Renal cortical epithelial cell (primary cell): ENCODE data around the gene SSH2. TPM values are rescaled to one million over a fixed set of nuclear protein-coding genes. Genes with fewer than 3 reads are reported as not detected.
A peak's percentile ranks its signal among the peaks of the same experiment; 100 is the strongest.
"Not testable (repeated sequence)": the region's sequence is repeated elsewhere in the genome, so short reads cannot be mapped to it uniquely, and the experiment has no call there.

ENCODE experiments used
- DNase-seq: peaks from one replicate; pipeline ENCODE4 v3.0.0-alpha.2; 2011; ENCODE audit warnings: low read depth
- total RNA-seq: library from RNA; depleted of rRNA; stranded (reverse); fragments of >200 nt; gene quantifications from 2 replicates; pipeline ENCODE4 v1.2.3, GENCODE V29; 2014

Gene SSH2
- total RNA-seq = 11.1 and 48.2 TPM in 2 replicates

GRCh38 chr17:29929533-29930408 lies at the start of gene SSH2:
Gene SSH2 (minus strand): TSS chr17:29930228. CDS start chr17:29930000, 228 bp downstream.
- peak; percentile 82 for DNase-seq

GRCh38 chr17:29977836-29978235 lies 47.8 kb upstream of the SSH2 start:
- DNase-seq = peak; percentile 15

GRCh38 chr17:29973005-29973404 lies 43.0 kb upstream of the SSH2 start:
- DNase-seq = no peak

- no peak for DNase-seq
These were observed 42.2 kb upstream of the SSH2 start for GRCh38 chr17:29972277-29972676.

GRCh38 chr17:29968271-29968670 lies 38.2 kb upstream of the SSH2 start:
- peak; percentile 12 for DNase-seq

- DNase-seq = no peak
These were observed 32.6 kb upstream of the SSH2 start for GRCh38 chr17:29962656-29963055.

- DNase-seq = no peak
These were observed 29.8 kb upstream of the SSH2 start for GRCh38 chr17:29959658-29960337.

GRCh38 chr17:29958947-29959657 lies 29.1 kb upstream of the SSH2 start:
- DNase-seq = peak; percentile 33

GRCh38 chr17:29957488-29957887 lies 27.5 kb upstream of the SSH2 start:
- not testable (repeated sequence) for DNase-seq

GRCh38 chr17:29956225-29956624 lies 26.2 kb upstream of the SSH2 start:
- no peak for DNase-seq

- no peak for DNase-seq
These were observed 24.4 kb upstream of the SSH2 start for GRCh38 chr17:29954405-29954804.

GRCh38 chr17:29949696-29950095 lies 19.7 kb upstream of the SSH2 start:
- DNase-seq = no peak

- no peak for DNase-seq
These were observed 18.6 kb upstream of the SSH2 start for GRCh38 chr17:29948448-29949215.

- no peak for DNase-seq
These were observed 15.3 kb upstream of the SSH2 start for GRCh38 chr17:29945281-29945680.

- DNase-seq = no peak
These were observed 11.3 kb upstream of the SSH2 start, which contains the start of gene EFCAB5 for GRCh38 chr17:29941334-29941733. Gene EFCAB5 (plus strand): TSS chr17:29941634. CDS start chr17:29941797, 163 bp downstream.

GRCh38 chr17:29936724-29937123 lies 6.7 kb upstream of the SSH2 start:
- no peak for DNase-seq

- not testable (repeated sequence) for DNase-seq
These were observed 5.9 kb upstream of the SSH2 start for GRCh38 chr17:29935909-29936308.

GRCh38 chr17:29933379-29933778 lies 3.4 kb upstream of the SSH2 start:
- DNase-seq = peak; percentile 50

GRCh38 chr17:29931231-29931932 lies 1.4 kb upstream of the SSH2 start:
- peak; percentile 77 for DNase-seq

- peak; percentile 31 for DNase-seq
These were observed 482 bp upstream of the SSH2 start for GRCh38 chr17:29930409-29931010.
